HG03025 (cell line): ENCODE results near the gene RLN3.

Experiments
- ATAC-seq: cut with Tn5 transposase; IDR thresholded peaks from one replicate; pipeline ENCODE4 v1.9.1; 2021; ENCODE audit warnings: mild to moderate bottlenecking, moderate library complexity; ENCODE audit not compliant: unreplicated experiment, low FRiP score

Gene RLN3

DNA sequence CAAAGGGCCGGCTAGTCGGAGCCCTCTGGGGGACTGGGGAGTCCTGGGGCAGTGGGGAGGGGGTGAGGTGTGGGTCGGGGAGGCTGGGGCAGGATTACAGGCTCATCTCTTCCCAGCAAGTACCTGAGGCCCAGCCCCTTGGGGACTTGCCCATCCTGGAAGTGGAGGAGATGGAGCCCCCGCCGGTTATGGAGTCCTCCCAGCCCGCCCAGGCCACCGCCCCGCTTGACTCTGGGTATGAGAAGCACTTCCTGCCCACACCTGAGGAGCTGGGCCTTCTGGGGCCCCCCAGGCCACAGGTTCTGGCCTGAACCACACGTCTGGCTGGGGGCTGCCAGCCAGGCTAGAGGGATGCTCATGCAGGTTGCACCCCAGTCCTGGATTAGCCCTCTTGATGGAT is 24.0 kb downstream of the RLN3 start:
- no peak for ATAC-seq

DNA sequence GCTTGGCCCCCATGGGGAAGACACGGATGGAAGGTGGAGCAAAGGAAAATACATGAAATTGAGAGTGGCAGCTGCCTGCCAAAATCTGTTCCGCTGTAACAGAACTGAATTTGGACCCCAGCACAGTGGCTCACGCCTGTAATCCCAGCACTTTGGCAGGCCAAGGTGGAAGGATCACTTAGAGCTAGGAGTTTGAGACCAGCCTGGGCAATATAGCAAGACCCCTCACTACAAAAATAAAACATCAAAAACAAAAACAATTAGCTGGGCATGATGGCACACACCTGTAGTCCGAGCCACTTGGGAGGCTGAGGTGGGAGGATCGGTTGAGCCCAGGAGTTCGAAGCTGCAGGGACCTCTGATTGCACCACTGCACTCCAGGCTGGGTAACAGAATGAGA is 24.5 kb downstream of the RLN3 start:
- no peak for ATAC-seq

DNA sequence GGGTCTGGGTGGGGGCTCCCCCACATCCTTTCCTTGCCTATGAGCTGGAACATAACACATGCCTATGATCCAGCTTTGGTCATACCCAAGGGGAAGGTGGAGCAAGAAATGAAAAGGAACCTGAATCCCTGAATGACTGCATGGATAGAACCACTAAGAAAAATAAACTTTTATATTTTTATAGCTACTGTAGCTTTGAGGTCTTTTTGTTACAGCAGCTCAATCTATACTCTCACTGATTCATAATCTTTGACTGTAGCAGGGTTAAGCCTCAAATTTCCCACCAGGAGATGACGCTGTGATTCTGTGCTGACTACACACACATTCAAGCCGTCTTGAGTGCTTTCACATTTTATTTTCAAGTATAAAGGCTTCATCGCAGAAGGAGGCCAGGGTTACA is 25.1 kb downstream of the RLN3 start:
- ATAC-seq = no peak

DNA sequence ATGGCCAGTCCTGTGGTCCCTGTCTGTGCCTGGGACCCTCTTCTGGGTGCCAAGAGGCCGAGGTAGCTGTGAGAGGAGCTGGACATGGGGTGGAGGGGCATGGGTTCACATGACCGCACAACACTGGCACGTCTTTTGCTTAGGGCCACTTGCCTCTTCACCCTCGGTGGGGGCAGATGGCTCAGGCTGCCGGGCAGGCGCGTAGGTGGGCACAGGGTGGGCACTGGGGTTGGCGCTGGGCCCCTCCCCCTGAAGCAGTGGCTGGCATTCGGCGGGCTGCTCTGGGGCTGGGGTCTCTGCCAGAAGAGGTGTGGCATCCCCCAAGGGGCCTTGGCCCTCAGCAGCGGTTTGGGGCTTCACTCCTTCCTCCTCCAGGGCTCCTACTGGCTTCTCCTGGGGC is 25.6 kb downstream of the RLN3 start:
- ATAC-seq = no peak

GRCh38 chr19:14054099-14054498 is 26.2 kb downstream of the RLN3 start:
- no peak for ATAC-seq

DNA sequence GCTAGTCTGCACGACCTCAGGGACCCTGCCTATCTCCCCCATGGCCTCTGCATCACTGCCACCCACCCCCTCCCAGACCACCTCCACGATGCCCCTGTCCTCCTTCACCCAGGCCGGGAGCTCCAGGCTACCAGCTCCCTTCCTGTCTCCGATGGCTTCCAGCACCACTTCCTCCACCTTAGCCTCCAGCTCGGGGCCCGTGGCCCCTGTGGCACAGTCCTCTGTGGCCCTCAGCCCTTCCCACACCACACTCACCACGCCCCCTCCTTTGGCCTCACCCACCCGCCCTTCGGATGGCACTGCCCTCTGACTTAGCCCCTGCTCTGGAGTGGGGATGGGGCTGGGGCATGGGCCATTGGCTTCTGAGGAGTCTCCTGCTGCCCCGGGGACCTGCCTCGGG is 26.8 kb downstream of the RLN3 start:
- no peak for ATAC-seq

DNA sequence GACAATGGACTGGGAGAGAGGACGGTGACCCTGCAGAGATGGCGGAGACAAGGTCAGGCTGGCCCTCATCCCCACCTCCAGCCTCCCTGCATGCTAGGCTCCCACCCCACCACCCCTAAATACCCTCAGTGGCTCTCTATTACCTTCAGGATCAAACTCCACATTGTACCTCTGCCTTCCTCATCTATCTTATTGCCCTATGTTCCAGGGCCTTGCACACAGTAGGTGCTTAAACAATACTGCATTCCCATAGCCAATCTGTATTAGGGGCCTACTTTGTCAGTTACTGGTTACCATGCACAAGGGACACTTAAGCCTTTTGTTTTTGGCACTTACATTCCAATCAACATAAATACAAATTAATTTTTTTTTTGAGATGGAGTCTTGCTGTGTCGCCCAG is 27.4 kb downstream of the RLN3 start:
- ATAC-seq = no peak

DNA sequence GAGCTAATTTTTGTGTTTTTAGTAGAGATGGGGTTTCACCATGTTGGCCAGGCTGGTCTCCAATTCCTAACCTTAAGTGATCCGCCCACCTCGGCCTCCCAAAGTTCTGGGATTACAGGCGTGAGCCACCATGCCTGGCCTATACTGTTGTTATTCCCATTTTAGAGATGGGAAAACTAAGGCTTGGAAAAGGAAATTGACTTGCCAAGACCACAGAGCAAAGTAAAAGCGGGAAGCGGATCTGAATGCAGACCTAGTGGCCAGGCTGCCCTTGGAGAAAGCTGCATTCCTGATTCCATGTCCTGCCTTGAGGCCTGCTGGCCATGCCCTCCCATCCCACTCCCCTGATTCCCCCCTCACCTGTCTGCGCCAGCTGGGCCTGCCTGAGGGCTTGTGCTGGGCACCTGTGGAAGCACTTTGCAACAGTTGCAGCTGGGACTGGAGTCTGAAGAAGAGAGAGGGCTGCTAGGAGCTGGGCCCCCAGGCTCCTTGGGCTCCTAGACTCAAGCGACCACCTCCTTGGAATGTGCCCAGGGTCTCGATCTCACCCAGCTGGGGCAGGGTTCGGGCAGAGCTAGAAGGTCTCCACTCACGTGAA is 28.2 kb downstream of the RLN3 start:
- no peak for ATAC-seq

GRCh38 chr19:14056741-14057356 is 28.9 kb downstream of the RLN3 start:
- no peak for ATAC-seq

GRCh38 chr19:14058182-14059092 is 30.5 kb downstream of the RLN3 start:
- ATAC-seq = no peak

DNA sequence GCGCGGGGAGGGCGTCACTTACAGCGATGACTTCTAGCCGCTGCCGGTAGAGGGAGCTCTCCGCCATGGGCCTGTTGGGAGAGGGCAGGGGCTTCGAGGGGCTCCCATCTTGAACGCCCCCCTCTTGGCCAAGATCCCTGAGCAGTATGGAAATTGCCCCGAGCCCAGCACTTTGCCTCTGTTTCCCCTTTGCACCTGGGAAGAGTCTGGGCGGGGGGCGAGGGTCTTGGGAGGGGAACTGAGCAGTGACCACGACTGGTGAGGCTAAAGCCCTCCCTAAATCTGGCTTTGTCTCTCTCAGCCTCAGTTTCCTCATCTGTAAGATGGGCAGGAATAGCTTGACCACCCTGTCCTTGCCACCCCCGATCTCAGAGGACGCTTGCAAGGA is 31.1 kb downstream of the RLN3 start:
- ATAC-seq = no peak

DNA sequence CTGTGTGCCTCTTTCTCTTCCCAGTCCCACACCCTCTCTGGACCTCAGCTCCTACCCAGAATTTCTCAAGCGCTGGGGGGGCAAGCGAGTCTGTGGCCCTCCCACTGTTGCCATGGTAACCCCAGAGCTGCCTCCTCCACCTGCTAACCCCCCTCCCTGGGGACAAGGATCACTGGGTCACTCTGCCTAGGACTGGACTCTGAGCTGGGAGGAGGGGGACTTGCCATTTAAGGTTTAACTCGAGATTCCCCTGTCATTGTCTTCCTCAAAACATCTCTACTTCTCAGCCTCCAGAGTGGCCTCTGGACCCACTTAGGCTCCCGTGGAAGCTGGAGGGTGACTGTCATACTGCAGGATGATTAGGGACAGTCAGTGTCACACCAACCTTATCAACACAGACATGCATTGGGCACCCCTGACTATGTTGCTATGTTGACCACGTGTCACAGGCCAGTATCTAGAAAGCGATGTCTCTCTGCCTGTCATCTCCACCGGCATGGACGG is 31.8 kb downstream of the RLN3 start:
- ATAC-seq = no peak

GRCh38 chr19:14061081-14061749 is 33.3 kb downstream of the RLN3 start:
- no peak for ATAC-seq

- no peak for ATAC-seq
Measured at GRCh38 chr19:14061751-14062557, 34.0 kb downstream of the RLN3 start, which contains the start of gene PALM3. Gene PALM3, minus strand, starts transcription at chr19:14062076. Its CDS starts 96 bp downstream, at chr19:14061980.

DNA sequence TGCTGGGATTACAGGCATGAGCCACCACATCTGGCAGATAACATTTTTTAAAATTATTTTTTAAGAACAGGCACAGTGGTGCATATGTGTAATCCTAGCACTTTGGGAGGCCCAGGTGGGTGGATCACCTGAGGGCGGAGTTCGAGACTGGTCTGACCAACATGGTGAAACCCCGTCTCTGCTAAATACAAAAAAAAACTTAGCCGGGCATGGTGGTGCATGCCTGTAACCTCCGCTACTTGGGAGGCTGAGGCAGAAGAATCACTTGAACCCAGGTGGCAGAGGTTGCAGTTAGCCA is 34.6 kb downstream of the RLN3 start:
- no peak for ATAC-seq

DNA sequence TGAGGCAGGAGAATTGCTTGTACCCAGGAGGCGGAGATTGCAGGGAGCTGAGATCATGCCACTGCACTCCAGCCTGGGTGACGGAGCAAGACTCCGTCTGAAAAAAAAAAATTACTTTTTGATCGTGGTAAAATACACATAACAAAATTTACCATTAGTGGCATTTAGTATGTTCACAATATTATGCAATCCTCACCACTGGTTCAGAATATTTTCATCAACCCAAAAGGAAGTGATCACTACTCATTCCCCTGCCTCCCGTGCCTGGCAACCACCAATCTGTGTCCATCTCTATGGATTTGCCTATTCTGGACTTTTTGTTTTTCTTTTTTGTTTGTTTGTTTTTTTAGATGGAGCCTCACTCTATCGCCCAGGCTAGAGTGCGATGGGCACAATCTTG is 35.2 kb downstream of the RLN3 start:
- no peak for ATAC-seq

DNA sequence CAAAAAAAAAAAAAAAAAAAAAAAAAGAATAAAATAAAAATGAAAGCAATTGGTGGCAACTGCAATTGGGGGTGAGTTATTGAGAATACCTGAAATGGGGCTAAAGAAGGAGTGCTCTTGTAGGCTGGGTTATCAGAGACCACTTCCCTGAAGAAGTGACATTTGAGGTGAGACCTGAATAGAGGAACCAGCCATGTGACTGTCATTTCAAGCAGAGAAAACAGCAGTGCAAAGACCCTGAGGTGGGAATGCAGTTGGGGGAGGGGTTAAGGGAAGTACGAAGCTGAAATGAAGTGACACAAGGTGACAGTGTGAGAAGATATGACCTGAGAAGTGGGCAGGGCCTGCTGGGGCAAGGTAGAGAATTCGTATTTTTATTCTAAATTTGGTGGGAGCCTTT is 38.2 kb downstream of the RLN3 start:
- ATAC-seq = no peak

DNA sequence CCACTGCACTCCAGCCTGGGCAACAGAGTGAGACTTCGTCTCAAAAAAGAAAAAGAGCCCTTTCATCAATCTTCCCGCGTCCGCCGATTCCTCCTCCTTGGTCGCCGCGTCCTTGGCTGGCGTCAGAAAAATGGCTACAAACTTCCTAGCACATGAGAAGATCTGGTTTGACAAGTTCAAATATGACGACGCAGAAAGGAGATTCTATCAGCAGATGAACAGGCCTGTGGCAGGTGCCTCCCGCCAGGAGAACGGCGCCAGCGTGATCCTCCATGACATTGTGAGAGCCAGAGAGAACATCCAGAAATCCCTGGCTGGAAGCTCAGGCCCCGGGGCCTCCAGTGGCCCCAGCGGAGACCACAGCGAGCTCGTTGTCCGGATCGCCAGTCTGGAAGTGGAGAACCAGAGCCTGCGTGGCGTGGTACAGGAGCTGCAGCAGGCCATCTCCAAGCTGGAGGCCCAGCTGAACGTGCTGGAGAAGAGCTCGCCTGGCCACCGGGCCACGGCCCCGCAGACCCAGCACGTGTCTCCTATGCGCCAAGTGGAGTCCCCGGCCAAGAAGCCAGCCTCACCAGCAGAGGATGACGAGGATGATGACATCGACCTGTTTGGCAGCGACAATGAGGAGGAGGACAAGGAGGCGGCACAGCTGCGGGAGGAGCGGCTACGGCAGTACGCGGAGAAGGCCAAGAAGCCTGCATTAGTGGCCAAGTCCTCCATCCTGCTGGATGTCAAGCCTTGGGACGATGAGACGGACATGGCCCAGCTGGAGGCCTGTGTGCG is 42.5 kb downstream of the RLN3 start:
- ATAC-seq = no peak

- ATAC-seq = no peak
Measured at GRCh38 chr19:14072535-14073260, 44.8 kb downstream of the RLN3 start, which contains the start of gene MISP3. Gene MISP3, plus strand, starts transcription at chr19:14072786. Its CDS starts 524 bp downstream, at chr19:14073310.
